ENCODE results near the gene ARHGEF10L.

- TF ChIP-seq CTCF (IDR thresholded peaks at IDR 0.05): no peak
- no peak for TF ChIP-seq EP300 (IDR thresholded peaks at IDR 0.05)
- no peak for TF ChIP-seq POLR2A (IDR thresholded peaks at IDR 0.05)
These were observed 130.5 kb downstream of the ARHGEF10L start for GRCh38 chr1:17669866-17670451.
